HEK293 (cell line): ENCODE data around the gene PTGER3.

ENCODE experiments used
- BCL11A ChIP-seq: fragments of 450-650 bp; formaldehyde crosslinking; IDR thresholded peaks from 2 replicates; pipeline ENCODE4 v1.5.1; 2016; ENCODE audit warnings: low read depth, missing biosample characterization, missing genetic modification characterization
- CTCF ChIP-seq: fragments of 450-650 bp; formaldehyde crosslinking; IDR thresholded peaks from 2 replicates; pipeline ENCODE4 v1.5.1; 2016; ENCODE audit warnings: missing biosample characterization, missing genetic modification characterization
- EGR2 ChIP-seq: fragments of 450-650 bp; formaldehyde crosslinking; IDR thresholded peaks from 2 replicates; pipeline ENCODE4 v1.5.1; 2016; ENCODE audit warnings: low read depth, missing biosample characterization, missing genetic modification characterization
- KLF8 ChIP-seq: fragments of 450-650 bp; formaldehyde crosslinking; IDR thresholded peaks from 2 replicates; pipeline ENCODE4 v1.5.1; 2016; ENCODE audit warnings: missing biosample characterization, missing genetic modification characterization
- PBX3 ChIP-seq: sonication (generic); formaldehyde crosslinking; IDR thresholded peaks from 2 replicates; pipeline ENCODE4 v1.8.1; 2022; ENCODE audit warnings: mild to moderate bottlenecking, moderate library complexity, missing genetic modification reagents
- REST ChIP-seq: fragments of 450-650 bp; formaldehyde crosslinking; IDR thresholded peaks from 2 replicates; pipeline ENCODE4 v1.5.1; 2016; ENCODE audit warnings: missing biosample characterization, missing genetic modification characterization
- ZFP37 ChIP-seq: fragments of 450-650 bp; formaldehyde crosslinking; IDR thresholded peaks from 2 replicates; pipeline ENCODE4 v1.5.1; 2016; ENCODE audit warnings: missing biosample characterization, missing genetic modification characterization
- ZNF274 ChIP-seq, 2 experiments: fragments of 200-500 bp in 1 of 2; fragments of 450-650 bp in 1 of 2; sonication (Bioruptor generic) in 1 of 2; formaldehyde crosslinking in 1 of 2; IDR thresholded peaks; 2 replicates each; pipeline versions ENCODE4 v1.5.1 to v1.6.1; 2014 to 2016; ENCODE audit warnings: borderline replicate concordance in 1 of 2, inconsistent platforms in 1 of 2, low read length in 1 of 2, missing biosample characterization in 1 of 2, missing genetic modification characterization in 1 of 2
- ZNF488 ChIP-seq: fragments of 450-650 bp; formaldehyde crosslinking; IDR thresholded peaks from 2 replicates; pipeline ENCODE4 v1.5.1; 2016; ENCODE audit warnings: missing biosample characterization, missing genetic modification characterization
- ZNF629 ChIP-seq: fragments of 450-650 bp; formaldehyde crosslinking; IDR thresholded peaks from 2 replicates; pipeline ENCODE4 v1.5.1; 2017; ENCODE audit warnings: missing biosample characterization, missing genetic modification characterization
- ZNF701 ChIP-seq: fragments of 450-650 bp; formaldehyde crosslinking; IDR thresholded peaks from 2 replicates; pipeline ENCODE4 v1.5.1; 2016; ENCODE audit warnings: missing biosample characterization, missing genetic modification characterization
- ZNF76 ChIP-seq: fragments of 450-650 bp; formaldehyde crosslinking; IDR thresholded peaks from 2 replicates; pipeline ENCODE4; 2016; ENCODE audit warnings: low read depth, missing biosample characterization, missing genetic modification characterization, borderline replicate concordance
- ZNF843 ChIP-seq: fragments of 450-650 bp; formaldehyde crosslinking; IDR thresholded peaks from 2 replicates; pipeline ENCODE4 v1.5.1; 2016; ENCODE audit warnings: missing biosample characterization, missing genetic modification characterization

- TF ChIP-seq PBX3 (CRISPR knock-in tag) (no peak), BCL11A (tag by site-specific recombination) (no peak), CTCF (no peak), ZNF629 (tag by site-specific recombination) (no peak), EGR2 (tag by site-specific recombination) (no peak), ZNF701 (tag by site-specific recombination) (no peak), ZNF76 (no peak), KLF8 (no peak), ZNF274 (IDR thresholded peaks at IDR 0.05; ENCODE audit: low read length) (no peak), ZNF274 (tag by site-specific recombination; IDR thresholded peaks at IDR 0.05; ENCODE audit: borderline replicate concordance) (no peak), ZNF843 (tag by site-specific recombination) (no peak), ZNF488 (tag by site-specific recombination) (no peak), REST (tag by site-specific recombination) (no peak), ZFP37 (tag by site-specific recombination) (no peak)
These were observed 21.5 kb downstream of the PTGER3 start for GRCh38 chr1:71026093-71026492.
